Activated CD8-positive, alpha-beta memory T cell treated with anti-CD3 and anti-CD28 coated beads, Interleukin-2, amount 10 ng/mL, durations not matched to agents 7 days and 5 days (primary cell): ENCODE measurements around the gene NSG1. TPM values are rescaled to one million over a fixed set of nuclear protein-coding genes. Genes with fewer than 3 reads are reported as not detected.

Source experiments
- total RNA-seq, 2 experiments: library from RNA; stranded (reverse); gene quantifications; one replicate each; pipeline ENCODE4 v1.2.3, GENCODE V29; 2021

NSG1 gene
- total RNA-seq, 2 experiments from 2014 or later: 3.4 to 9.8 TPM

Other genes starting within 250 kb of the NSG1 start
- gene OTOP1, start 160.2 kb upstream of the NSG1 start, total RNA-seq: not detected
- gene TMEM128, start 138.9 kb upstream of the NSG1 start, total RNA-seq: 10 to 100 TPM; 12.4 to 14.1 TPM
- 10 to 100 TPM; 47.0 to 49.9 TPM for gene LYAR, start 96.9 kb upstream of the NSG1 start, total RNA-seq
- 1 to 10 TPM; 4.8 to 8.1 TPM for gene ZBTB49, start 96.9 kb upstream of the NSG1 start, total RNA-seq
- gene STX18, start 154.9 kb downstream of the NSG1 start, total RNA-seq: 10 to 100 TPM; 25.6 to 26.5 TPM